Lung (tissue), 12 donors: ENCODE results near the gene JMJD7. TPM values are rescaled to one million over a fixed set of nuclear protein-coding genes. Genes with fewer than 3 reads are reported as not detected.
A peak's percentile ranks its signal among the peaks of the same experiment; 100 is the strongest.

Source experiments
- ATAC-seq: fragments of 200-7000 bp; cut with Tn5 transposase; one replicate; pipeline ENCODE4 v1.9.1; 2020; ENCODE audit warnings: moderate number of reproducible peaks; ENCODE audit not compliant: insufficient read depth, low FRiP score
- DNase-seq, 3 donors: peaks; one replicate each; pipeline ENCODE4 v3.0.0-alpha.2; 2013 to 2017
- H3K27ac ChIP-seq, 2 donors: one replicate each; pipeline ENCODE4 v1.5.1; 2013; ENCODE audit warnings: mild to moderate bottlenecking in 2 of 2, moderate library complexity in 2 of 2, control low read depth in 1 of 2, inconsistent platforms in 1 of 2, low read depth in 1 of 2, low read length in 1 of 2
- H3K27me3 ChIP-seq, 3 donors: one replicate each; pipeline ENCODE4 v1.5.1; 2013; ENCODE audit warnings: low read length in 2 of 3; ENCODE audit not compliant: control insufficient read depth in 3 of 3, insufficient read depth in 3 of 3
- H3K36me3 ChIP-seq, 4 donors: one replicate each; pipeline ENCODE4 v1.5.1; 2013; ENCODE audit warnings: low read length in 4 of 4, mild to moderate bottlenecking in 1 of 4, moderate library complexity in 1 of 4; ENCODE audit not compliant: control insufficient read depth in 4 of 4, insufficient read depth in 4 of 4
- H3K4me1 ChIP-seq, 5 donors: one replicate each; pipeline ENCODE4 v1.5.1; 2013; ENCODE audit warnings: low read length in 5 of 5, mild to moderate bottlenecking in 2 of 5, moderate library complexity in 1 of 5; ENCODE audit not compliant: control insufficient read depth in 5 of 5, insufficient read depth in 5 of 5
- H3K4me3 ChIP-seq: one replicate; pipeline ENCODE4 v1.5.1; 2013; ENCODE audit warnings: mild to moderate bottlenecking, control low read depth, moderate library complexity
- H3K9ac ChIP-seq, 2 donors: one replicate each; pipeline ENCODE4 v1.5.1; 2013; ENCODE audit warnings: low read length in 2 of 2, control low read depth in 1 of 2; ENCODE audit not compliant: insufficient read depth in 1 of 2
- H3K9me3 ChIP-seq, 4 donors: one replicate each; pipeline ENCODE4 v1.5.1; 2013; ENCODE audit warnings: low read length in 3 of 4, mild to moderate bottlenecking in 1 of 4, moderate library complexity in 1 of 4; ENCODE audit not compliant: control insufficient read depth in 4 of 4, insufficient read depth in 3 of 4
- WGBS, 2 donors: extraction: QIAGEN DNeasy Blood & Tissue Kit; methylation state at CpG; one replicate each; pipeline ENCODE4 v1.1.7; 2013; 5-methylcytosine and 5-hydroxymethylcytosine counted together
- polyA plus RNA-seq, 2 donors: library from polyadenylated mRNA; stranded (reverse); fragments of 200-250 nt; gene quantifications; one replicate each; pipeline ENCODE4 v1.2.1, GENCODE V29; 2013
- total RNA-seq, 2 donors: library from RNA; depleted of rRNA in 1 of 2; stranded (reverse); fragments of >200 nt in 1 of 2; gene quantifications; one replicate each; pipeline ENCODE4 v1.2.1, GENCODE V29; 2014 to 2021
- TF ChIP-seq, protein P1 (sequence below): IDR thresholded peaks from 2 replicates; pipeline ENCODE4 v1.5.1; 2012; ENCODE audit warnings: mild to moderate bottlenecking; ENCODE audit errors: control extremely low read depth, extremely low read depth
- donor health status: control.
- donor health status: control.
- donor health status: Bipolar disorder and iron deficiency.
- donor health status: healthy.
- donor health status: DM: yes; HTN: yes; CAD: no.

Gene JMJD7
- total and polyA plus RNA-seq, 4 donors = 13.2 to 28.1 (median 21.3) TPM

DNA sequence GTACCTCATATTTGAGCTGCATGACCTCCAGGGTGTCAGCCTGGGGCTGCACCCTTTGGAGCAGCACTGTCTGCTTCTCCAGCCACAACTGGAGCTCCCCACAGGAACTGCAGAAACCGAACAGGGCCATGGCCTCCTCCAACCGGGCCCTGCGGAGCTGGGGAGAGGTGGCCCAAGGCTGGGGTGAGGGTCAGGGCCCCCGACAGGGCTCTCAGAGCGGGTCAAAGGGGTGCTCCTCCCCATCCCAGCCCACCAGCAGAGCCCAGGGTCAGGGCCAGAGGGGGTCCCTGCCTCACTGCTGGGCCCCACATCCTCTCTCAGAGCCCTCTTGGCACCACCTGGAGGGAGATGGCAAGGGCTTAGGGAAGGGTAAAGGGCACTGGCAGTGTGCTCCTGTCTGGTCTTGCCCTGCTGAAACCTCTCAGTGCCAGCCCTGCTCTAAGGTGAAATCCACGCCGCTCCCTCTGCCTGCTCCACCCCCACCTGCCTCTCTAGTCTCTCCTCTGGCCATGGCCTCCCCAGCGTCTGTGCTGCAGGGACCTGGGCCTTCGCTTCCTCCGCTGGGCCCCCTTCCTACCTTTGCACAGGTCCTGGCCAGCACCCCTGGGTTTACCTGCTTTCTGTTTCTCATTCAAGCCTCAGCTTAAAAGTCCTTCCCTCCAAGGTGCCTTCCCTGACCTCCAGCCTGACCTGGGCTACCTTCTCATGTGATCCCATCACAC is 52.4 kb downstream of the JMJD7 start:
- no peak overlapping the region for H3K4me3 ChIP-seq
- H3K9ac ChIP-seq = no peak overlapping the region
- TF ChIP-seq, protein P1, sequence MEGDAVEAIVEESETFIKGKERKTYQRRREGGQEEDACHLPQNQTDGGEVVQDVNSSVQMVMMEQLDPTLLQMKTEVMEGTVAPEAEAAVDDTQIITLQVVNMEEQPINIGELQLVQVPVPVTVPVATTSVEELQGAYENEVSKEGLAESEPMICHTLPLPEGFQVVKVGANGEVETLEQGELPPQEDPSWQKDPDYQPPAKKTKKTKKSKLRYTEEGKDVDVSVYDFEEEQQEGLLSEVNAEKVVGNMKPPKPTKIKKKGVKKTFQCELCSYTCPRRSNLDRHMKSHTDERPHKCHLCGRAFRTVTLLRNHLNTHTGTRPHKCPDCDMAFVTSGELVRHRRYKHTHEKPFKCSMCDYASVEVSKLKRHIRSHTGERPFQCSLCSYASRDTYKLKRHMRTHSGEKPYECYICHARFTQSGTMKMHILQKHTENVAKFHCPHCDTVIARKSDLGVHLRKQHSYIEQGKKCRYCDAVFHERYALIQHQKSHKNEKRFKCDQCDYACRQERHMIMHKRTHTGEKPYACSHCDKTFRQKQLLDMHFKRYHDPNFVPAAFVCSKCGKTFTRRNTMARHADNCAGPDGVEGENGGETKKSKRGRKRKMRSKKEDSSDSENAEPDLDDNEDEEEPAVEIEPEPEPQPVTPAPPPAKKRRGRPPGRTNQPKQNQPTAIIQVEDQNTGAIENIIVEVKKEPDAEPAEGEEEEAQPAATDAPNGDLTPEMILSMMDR = no peak
- peaks cover 0 to 8% (median 0%) of the 10 kb centered on the region in 5 donors for H3K4me1 ChIP-seq
- no peaks in the 10 kb centered on the region for H3K36me3 ChIP-seq
- no peak for DNase-seq
- no peak overlapping the region for H3K27ac ChIP-seq
- WGBS, 2 donors = 97 to 99% methylated on average over 10 of the region's 10 CpGs
- no peaks in the 10 kb centered on the region for H3K9me3 ChIP-seq
- ATAC-seq = no peak
- H3K27me3 ChIP-seq = peaks cover 0 to 3% (median 0%) of the 10 kb centered on the region in 3 donors

DNA sequence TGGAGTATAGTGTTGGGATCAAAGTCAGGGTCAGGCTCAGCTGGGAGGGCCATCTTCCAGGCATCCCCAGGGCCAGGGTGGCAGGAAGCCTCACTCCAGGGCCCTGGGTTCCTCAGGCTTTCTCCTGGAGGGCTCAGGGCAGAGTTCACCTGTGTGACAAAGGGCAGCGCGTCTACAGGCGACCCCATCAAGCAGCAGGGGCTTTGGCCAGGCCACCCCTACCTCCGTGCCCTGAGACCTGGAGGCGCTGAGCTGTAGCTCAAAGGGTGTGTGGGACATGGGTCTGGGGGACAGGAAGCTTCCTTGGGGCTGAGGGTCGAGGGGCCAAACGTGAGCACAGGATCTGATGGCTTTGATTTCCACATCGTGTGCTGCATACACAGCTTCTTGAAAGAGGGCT is 53.2 kb downstream of the JMJD7 start:
- H3K27ac ChIP-seq = no peak overlapping the region
- no peaks in the 10 kb centered on the region for H3K9me3 ChIP-seq
- DNase-seq = no peak
- WGBS, 2 donors = 85 to 90% methylated on average over 8 of the region's 8 CpGs
- peaks cover 0 to 3% (median 0%) of the 10 kb centered on the region in 3 donors for H3K27me3 ChIP-seq
- H3K4me3 ChIP-seq = no peak overlapping the region
- no peak overlapping the region for H3K9ac ChIP-seq
- TF ChIP-seq, protein P1 = no peak
- ATAC-seq = no peak
- peaks cover 0 to 8% (median 0%) of the 10 kb centered on the region in 5 donors for H3K4me1 ChIP-seq
- no peaks in the 10 kb centered on the region for H3K36me3 ChIP-seq

DNA sequence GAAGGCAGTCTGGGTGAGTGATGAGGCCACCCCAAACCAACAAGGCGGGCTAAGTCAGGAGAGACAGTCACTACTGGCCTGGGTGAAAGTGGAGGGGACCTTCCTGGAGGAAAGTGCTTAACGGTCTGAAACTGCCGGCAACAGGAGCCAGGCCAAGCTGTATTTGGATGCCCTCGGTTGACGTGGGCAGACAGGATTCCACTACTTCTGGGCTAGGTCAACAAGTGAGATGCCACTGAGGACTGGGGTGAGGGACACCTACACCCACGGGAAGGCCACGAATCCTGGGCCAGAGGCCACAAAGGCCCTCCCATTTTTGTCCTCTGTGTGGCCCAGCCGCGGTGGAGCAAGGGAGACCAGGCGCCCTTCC is 53.6 kb downstream of the JMJD7 start:
- DNase-seq = peak in 1 of 3 donors; percentile 13
- Histone ChIP-seq H3K27me3 (peaks cover 0 to 3% (median 0%) of the 10 kb centered on the region in 3 donors), H3K4me1 (peaks cover 0 to 8% (median 0%) of the 10 kb centered on the region in 5 donors), H3K9ac (no peak overlapping the region), H3K4me3 (no peak overlapping the region), H3K9me3 (no peaks in the 10 kb centered on the region), H3K36me3 (no peaks in the 10 kb centered on the region), H3K27ac (no peak overlapping the region)
- TF ChIP-seq, protein P1 = no peak
- ATAC-seq = no peak
- 46 to 64% methylated on average over 10 of the region's 10 CpGs for WGBS, 2 donors
